HG03575 (cell line): ENCODE results near the gene KRT3.
"Not testable (repeated sequence)": the region's sequence is repeated elsewhere in the genome, so short reads cannot be mapped to it uniquely, and the experiment has no call there.

Source experiments
- ATAC-seq: cut with Tn5 transposase; IDR thresholded peaks from one replicate; pipeline ENCODE4 v1.9.1; 2021; ENCODE audit not compliant: unreplicated experiment, insufficient number of reproducible peaks, low FRiP score; ENCODE audit errors: extremely low read depth

The KRT3 gene

GRCh38 chr12:52769354-52769753 lies 26.6 kb downstream of the KRT3 start:
- no peak for ATAC-seq

- ATAC-seq, result no peak
Measured at GRCh38 chr12:52768479-52769200, 27.3 kb downstream of the KRT3 start.

GRCh38 chr12:52767427-52767826 lies 28.5 kb downstream of the KRT3 start:
- ATAC-seq, result no peak

- no peak for ATAC-seq
Measured at GRCh38 chr12:52767020-52767379, 28.9 kb downstream of the KRT3 start.

- ATAC-seq, result no peak
Measured at GRCh38 chr12:52766351-52767019, 29.4 kb downstream of the KRT3 start.

GRCh38 chr12:52765702-52766101 lies 30.2 kb downstream of the KRT3 start:
- ATAC-seq, result no peak

GRCh38 chr12:52763991-52764390 lies 31.9 kb downstream of the KRT3 start:
- no peak for ATAC-seq

- ATAC-seq, result no peak
Measured at GRCh38 chr12:52763036-52763659, 32.8 kb downstream of the KRT3 start.

- no peak for ATAC-seq
Measured at GRCh38 chr12:52761802-52762201, 34.1 kb downstream of the KRT3 start.

GRCh38 chr12:52761218-52761617 lies 34.7 kb downstream of the KRT3 start:
- ATAC-seq, result not testable (repeated sequence)

GRCh38 chr12:52760623-52761022 lies 35.3 kb downstream of the KRT3 start:
- ATAC-seq, result no peak

- no peak for ATAC-seq
Measured at GRCh38 chr12:52759695-52760094, 36.2 kb downstream of the KRT3 start.

GRCh38 chr12:52759218-52759617 lies 36.7 kb downstream of the KRT3 start:
- no peak for ATAC-seq

- ATAC-seq, result no peak
Measured at GRCh38 chr12:52757449-52758176, 38.3 kb downstream of the KRT3 start.

- no peak for ATAC-seq
Measured at GRCh38 chr12:52756281-52756960, 39.5 kb downstream of the KRT3 start.

- ATAC-seq, result no peak
Measured at GRCh38 chr12:52755533-52755932, 40.4 kb downstream of the KRT3 start.

- no peak for ATAC-seq
Measured at GRCh38 chr12:52754135-52754534, 41.8 kb downstream of the KRT3 start.

- ATAC-seq, result no peak
Measured at GRCh38 chr12:52753283-52753682, 42.6 kb downstream of the KRT3 start.

- ATAC-seq, result no peak
Measured at GRCh38 chr12:52752516-52752915, 43.4 kb downstream of the KRT3 start.
